ENCODE data around the gene RAET1G. TPM values are rescaled to one million over a fixed set of nuclear protein-coding genes. Genes with fewer than 3 reads are reported as not detected.
"Not testable (repeated sequence)": the region's sequence is repeated elsewhere in the genome, so short reads cannot be mapped to it uniquely, and the experiment has no call there.

The RAET1G gene
- total RNA-seq, 1 donor from 2014 or later = 0.18 TPM

GRCh38 chr6:149948011-149948410 is 25.1 kb upstream of the RAET1G start:
- no peak for DNase-seq (ENCODE audit: low spot score)
- H3K4me3 Mint-ChIP-seq = no peak overlapping the region
- peaks cover 76% of the 10 kb centered on the region for H3K27me3 Mint-ChIP-seq (ENCODE audit: insufficient read depth)
- intact Hi-C loops (cut with micrococcal nuclease) = no loop called here
- H3K4me1 Mint-ChIP-seq (ENCODE audit: low read depth) = no peaks in the 10 kb centered on the region
- no peak overlapping the region for H3K27ac Mint-ChIP-seq
- no peaks in the 10 kb centered on the region for H3K9me3 Mint-ChIP-seq
- no peaks in the 10 kb centered on the region for H3K36me3 Mint-ChIP-seq (ENCODE audit: low read depth)

GRCh38 chr6:149947533-149947932 is 24.6 kb upstream of the RAET1G start:
- H3K9me3 Mint-ChIP-seq; H3K27ac Mint-ChIP-seq; H3K36me3 Mint-ChIP-seq (ENCODE audit: low read depth); DNase-seq (ENCODE audit: low spot score); H3K4me3 Mint-ChIP-seq; H3K4me1 Mint-ChIP-seq (ENCODE audit: low read depth); intact Hi-C loops (cut with micrococcal nuclease): not testable (repeated sequence)
- H3K27me3 Mint-ChIP-seq (ENCODE audit: insufficient read depth) = peaks cover 76% of the 10 kb centered on the region

GRCh38 chr6:149946631-149947030 is 23.7 kb upstream of the RAET1G start:
- H3K9me3 Mint-ChIP-seq; intact Hi-C loops (cut with micrococcal nuclease): not testable (repeated sequence)
- peaks cover 73% of the 10 kb centered on the region for H3K27me3 Mint-ChIP-seq (ENCODE audit: insufficient read depth)

GRCh38 chr6:149945276-149945675 is 22.4 kb upstream of the RAET1G start:
- intact Hi-C loops (cut with micrococcal nuclease); H3K27ac Mint-ChIP-seq; H3K4me3 Mint-ChIP-seq; DNase-seq (ENCODE audit: low spot score); H3K9me3 Mint-ChIP-seq; H3K36me3 Mint-ChIP-seq (ENCODE audit: low read depth): not testable (repeated sequence)
- peaks cover 70% of the 10 kb centered on the region for H3K27me3 Mint-ChIP-seq (ENCODE audit: insufficient read depth)
- H3K4me1 Mint-ChIP-seq (ENCODE audit: low read depth) = peaks cover 20% of the 10 kb centered on the region

More at GRCh38 chr6:149946631-149947030, 23.7 kb upstream of the RAET1G start:
- H3K4me3 Mint-ChIP-seq; H3K27ac Mint-ChIP-seq; H3K36me3 Mint-ChIP-seq (ENCODE audit: low read depth); H3K4me1 Mint-ChIP-seq (ENCODE audit: low read depth); DNase-seq (ENCODE audit: low spot score): not testable (repeated sequence)

GRCh38 chr6:149943321-149943720 is 20.4 kb upstream of the RAET1G start:
- Mint-ChIP-seq H3K4me1 (ENCODE audit: low read depth) (peaks cover 36% of the 10 kb centered on the region), H3K27me3 (ENCODE audit: insufficient read depth) (peaks cover 69% of the 10 kb centered on the region), H3K4me3 (peak overlapping the region; percentile 90)
- intact Hi-C loops (cut with micrococcal nuclease); H3K9me3 Mint-ChIP-seq; H3K36me3 Mint-ChIP-seq (ENCODE audit: low read depth); DNase-seq (ENCODE audit: low spot score); H3K27ac Mint-ChIP-seq: not testable (repeated sequence)

GRCh38 chr6:149942461-149942829 is 19.5 kb upstream of the RAET1G start:
- Mint-ChIP-seq H3K4me1 (ENCODE audit: low read depth) (peaks cover 42% of the 10 kb centered on the region), H3K9me3 (no peaks in the 10 kb centered on the region), H3K36me3 (ENCODE audit: low read depth) (no peaks in the 10 kb centered on the region), H3K27me3 (ENCODE audit: insufficient read depth) (peaks cover 70% of the 10 kb centered on the region), H3K4me3 (peak overlapping the region; percentile 90), H3K27ac (no peak overlapping the region)
- no peak for DNase-seq (ENCODE audit: low spot score)
- intact Hi-C loops (cut with micrococcal nuclease) = no loop called here

- DNase-seq (ENCODE audit: low spot score) = peak; percentile 81
- H3K36me3 Mint-ChIP-seq (ENCODE audit: low read depth) = no peaks in the 10 kb centered on the region
- H3K27ac Mint-ChIP-seq = peak within 1 kb of the TSS; percentile 84
- intact Hi-C loops (cut with micrococcal nuclease) = loop anchor here (1.0 kb wide), 2 partner anchors 21 to 59 kb away; partner anchors contain the start of gene ULBP1
- peaks cover 76% of the 10 kb centered on the region for H3K27me3 Mint-ChIP-seq (ENCODE audit: insufficient read depth)
- H3K9me3 Mint-ChIP-seq = no peaks in the 10 kb centered on the region
- peak within 1 kb of the TSS; percentile 90 for H3K4me3 Mint-ChIP-seq
- peaks cover 42% of the 10 kb centered on the region for H3K4me1 Mint-ChIP-seq (ENCODE audit: low read depth)
Observed at GRCh38 chr6:149941583-149942460, 18.9 kb upstream of the RAET1G start, which contains the start of gene ULBP2. ULBP2 (plus strand) TSS chr6:149942014; CDS start chr6:149942073, 59 bp downstream.

- peaks cover 78% of the 10 kb centered on the region for H3K27me3 Mint-ChIP-seq (ENCODE audit: insufficient read depth)
- DNase-seq (ENCODE audit: low spot score) = no peak
- H3K36me3 Mint-ChIP-seq (ENCODE audit: low read depth) = no peaks in the 10 kb centered on the region
- intact Hi-C loops (cut with micrococcal nuclease) = no loop called here
- H3K9me3 Mint-ChIP-seq = no peaks in the 10 kb centered on the region
- peaks cover 42% of the 10 kb centered on the region for H3K4me1 Mint-ChIP-seq (ENCODE audit: low read depth)
- H3K27ac Mint-ChIP-seq = no peak overlapping the region
- peak overlapping the region; percentile 39 for H3K4me3 Mint-ChIP-seq
Observed at GRCh38 chr6:149940672-149940982, 17.7 kb upstream of the RAET1G start.

GRCh38 chr6:149939909-149940671 is 17.2 kb upstream of the RAET1G start:
- H3K36me3 Mint-ChIP-seq (ENCODE audit: low read depth) = no peaks in the 10 kb centered on the region
- intact Hi-C loops (cut with micrococcal nuclease) = loop anchor here (1.0 to 10.0 kb wide), 4 partner anchors 51 to 875 kb away; no protein-coding TSS in a partner anchor
- no peaks in the 10 kb centered on the region for H3K9me3 Mint-ChIP-seq
- no peak for DNase-seq (ENCODE audit: low spot score)
- peaks cover 80% of the 10 kb centered on the region for H3K27me3 Mint-ChIP-seq (ENCODE audit: insufficient read depth)
- H3K27ac Mint-ChIP-seq = no peak overlapping the region
- H3K4me1 Mint-ChIP-seq (ENCODE audit: low read depth) = peaks cover 45% of the 10 kb centered on the region
- H3K4me3 Mint-ChIP-seq = peak overlapping the region; percentile 39

GRCh38 chr6:149939356-149939648 is 16.4 kb upstream of the RAET1G start:
- DNase-seq (ENCODE audit: low spot score) = no peak
- intact Hi-C loops (cut with micrococcal nuclease) = loop anchor here (1.0 to 10.0 kb wide), 4 partner anchors 52 to 875 kb away; no protein-coding TSS in a partner anchor
- peak overlapping the region; percentile 46 for H3K27ac Mint-ChIP-seq
- peaks cover 87% of the 10 kb centered on the region for H3K27me3 Mint-ChIP-seq (ENCODE audit: insufficient read depth)
- no peaks in the 10 kb centered on the region for H3K9me3 Mint-ChIP-seq
- H3K4me1 Mint-ChIP-seq (ENCODE audit: low read depth) = peaks cover 53% of the 10 kb centered on the region
- no peaks in the 10 kb centered on the region for H3K36me3 Mint-ChIP-seq (ENCODE audit: low read depth)
- H3K4me3 Mint-ChIP-seq = peak overlapping the region; percentile 82

GRCh38 chr6:149938571-149939355 is 15.8 kb upstream of the RAET1G start:
- H3K27me3 Mint-ChIP-seq (ENCODE audit: insufficient read depth) = peaks cover 85% of the 10 kb centered on the region
- intact Hi-C loops (cut with micrococcal nuclease) = loop anchor here (1.0 to 10.0 kb wide), 4 partner anchors 53 to 876 kb away; no protein-coding TSS in a partner anchor

GRCh38 chr6:149938013-149938570 is 15.2 kb upstream of the RAET1G start:
- Mint-ChIP-seq H3K4me3 (peak overlapping the region; percentile 82), H3K4me1 (ENCODE audit: low read depth) (peaks cover 57% of the 10 kb centered on the region), H3K27me3 (ENCODE audit: insufficient read depth) (peaks cover 85% of the 10 kb centered on the region)
- not testable (repeated sequence) for H3K9me3 Mint-ChIP-seq; DNase-seq (ENCODE audit: low spot score); H3K27ac Mint-ChIP-seq; H3K36me3 Mint-ChIP-seq (ENCODE audit: low read depth)
- intact Hi-C loops (cut with micrococcal nuclease) = loop anchor here (2.0 to 10.0 kb wide), 3 partner anchors 67 to 877 kb away; no protein-coding TSS in a partner anchor

More at GRCh38 chr6:149938571-149939355, 15.8 kb upstream of the RAET1G start:
- H3K9me3 Mint-ChIP-seq = no peaks in the 10 kb centered on the region
- H3K27ac Mint-ChIP-seq = peak overlapping the region; percentile 46
- peak; percentile 44 for DNase-seq (ENCODE audit: low spot score)
- no peaks in the 10 kb centered on the region for H3K36me3 Mint-ChIP-seq (ENCODE audit: low read depth)
- H3K4me1 Mint-ChIP-seq (ENCODE audit: low read depth) = peaks cover 57% of the 10 kb centered on the region
- peak overlapping the region; percentile 82 for H3K4me3 Mint-ChIP-seq
